ENCODE results near the gene TMEM151B. TPM values are rescaled to one million over a fixed set of nuclear protein-coding genes. Genes with fewer than 3 reads are reported as not detected.
"Not testable (repeated sequence)": the region's sequence is repeated elsewhere in the genome, so short reads cannot be mapped to it uniquely, and the experiment has no call there.

Gene TMEM151B
- total RNA-seq, 1 donor from 2014 or later = not detected

DNA sequence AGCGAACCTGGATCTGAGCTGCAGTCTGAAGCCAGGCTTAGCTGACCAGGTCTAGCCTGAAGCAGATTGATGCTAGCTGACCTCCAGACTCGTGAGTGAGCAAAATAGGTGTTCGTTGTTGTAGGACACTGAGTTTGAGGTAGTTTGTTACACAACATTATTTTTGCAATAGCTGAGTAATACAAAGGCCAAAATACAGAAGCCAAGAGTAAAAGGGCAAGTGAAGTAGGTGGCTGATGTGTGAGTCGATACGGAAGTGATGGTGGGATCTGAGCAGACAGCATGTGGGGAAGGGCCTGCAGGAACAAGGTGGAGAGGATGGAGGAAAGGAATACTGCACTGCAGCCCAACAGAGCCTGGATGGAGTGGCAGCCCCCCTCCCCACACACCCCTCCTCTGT is 63.7 kb downstream of the TMEM151B start:
- no peaks in the 10 kb centered on the region for H3K4me1 Mint-ChIP-seq
- no peak overlapping the region for H3K27ac Mint-ChIP-seq
- DNase-seq = no peak
- peaks cover 24% of the 10 kb centered on the region for H3K27me3 Mint-ChIP-seq
- intact Hi-C loops (cut with micrococcal nuclease) = no loop called here
- no peak overlapping the region for H3K4me3 Mint-ChIP-seq
- H3K36me3 Mint-ChIP-seq (ENCODE audit: low read depth) = no peaks in the 10 kb centered on the region
- no peaks in the 10 kb centered on the region for H3K9me3 Mint-ChIP-seq

DNA sequence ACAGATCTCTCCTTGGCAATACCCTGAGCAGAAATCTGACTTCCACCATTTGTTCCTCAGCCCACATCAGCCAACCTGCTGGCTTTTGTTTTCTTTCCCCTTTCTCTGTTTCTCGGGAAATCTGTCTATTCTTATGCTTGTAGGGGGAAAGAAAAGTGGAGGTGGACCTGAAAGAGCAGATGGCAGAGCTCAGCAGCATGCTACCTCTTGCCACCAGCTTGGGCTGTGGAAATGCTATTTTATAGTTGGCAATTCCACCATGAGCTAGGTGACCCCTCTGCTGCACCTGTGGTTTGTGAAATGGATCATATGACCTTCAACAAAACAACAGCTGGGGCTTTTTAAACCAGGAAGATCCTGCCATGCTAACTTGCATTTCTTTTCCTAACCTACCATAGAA is 65.4 kb downstream of the TMEM151B start:
- H3K27ac Mint-ChIP-seq = no peak overlapping the region
- no peak overlapping the region for H3K4me3 Mint-ChIP-seq
- no peaks in the 10 kb centered on the region for H3K36me3 Mint-ChIP-seq (ENCODE audit: low read depth)
- intact Hi-C loops (cut with micrococcal nuclease) = loop anchor here (5.0 kb wide), 1 partner anchor 113 kb away; the partner anchor contains the start of gene SLC29A1
- H3K4me1 Mint-ChIP-seq = no peaks in the 10 kb centered on the region
- no peaks in the 10 kb centered on the region for H3K9me3 Mint-ChIP-seq
- peaks cover 15% of the 10 kb centered on the region for H3K27me3 Mint-ChIP-seq
- no peak for DNase-seq

DNA sequence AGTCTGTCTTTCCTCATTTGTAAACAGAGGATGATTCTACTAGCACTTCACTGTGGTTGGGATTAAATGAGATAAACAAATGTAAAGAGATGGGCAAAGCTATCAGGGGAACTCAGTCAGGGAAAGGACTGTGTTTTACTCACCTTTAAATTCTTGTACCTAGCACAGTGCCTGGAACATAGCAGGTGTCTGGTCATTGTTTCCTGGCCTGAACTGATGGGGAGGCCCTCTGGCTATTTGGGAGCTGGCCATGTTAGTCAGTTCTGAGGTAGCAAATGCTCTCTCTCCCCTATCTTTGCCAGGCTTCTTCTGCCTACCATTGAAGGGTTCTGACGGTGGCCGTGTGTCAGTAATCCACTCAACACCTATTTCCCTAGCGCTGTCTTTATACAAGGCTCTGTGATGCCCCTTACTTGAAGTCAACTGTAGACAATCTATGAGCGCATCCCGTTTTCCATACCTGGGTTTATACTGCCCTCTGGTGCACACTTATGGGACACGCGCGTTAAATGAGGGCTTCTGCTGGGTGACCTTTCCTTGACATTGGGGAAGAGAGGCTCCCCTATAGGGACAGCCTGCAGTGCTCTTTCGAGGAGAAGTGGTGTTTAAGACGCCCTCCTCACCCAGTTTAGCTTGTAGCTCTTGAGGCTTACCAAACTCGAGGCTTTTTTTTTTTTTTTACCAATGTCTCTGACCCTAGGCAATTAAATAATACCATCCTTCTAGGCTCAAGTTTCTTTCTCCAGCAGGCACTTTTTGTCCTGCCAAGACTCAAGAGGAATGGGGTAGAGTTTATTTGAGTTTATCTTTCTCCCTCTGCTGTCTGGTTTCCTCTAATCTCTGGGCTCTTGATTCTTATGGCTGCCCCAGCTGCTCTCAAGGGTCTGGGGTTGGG is 68.2 kb downstream of the TMEM151B start:
- peak; percentile 91 for DNase-seq
- Mint-ChIP-seq H3K4me1 (no peaks in the 10 kb centered on the region), H3K27ac (no peak overlapping the region), H3K36me3 (ENCODE audit: low read depth) (no peaks in the 10 kb centered on the region), H3K9me3 (no peaks in the 10 kb centered on the region), H3K27me3 (peaks cover 30% of the 10 kb centered on the region), H3K4me3 (no peak overlapping the region)
- intact Hi-C loops (cut with micrococcal nuclease) = loop anchor here (1.0 to 5.0 kb wide), 5 partner anchors 70 to 242 kb away; partner anchors contain the start of gene SLC29A1

DNA sequence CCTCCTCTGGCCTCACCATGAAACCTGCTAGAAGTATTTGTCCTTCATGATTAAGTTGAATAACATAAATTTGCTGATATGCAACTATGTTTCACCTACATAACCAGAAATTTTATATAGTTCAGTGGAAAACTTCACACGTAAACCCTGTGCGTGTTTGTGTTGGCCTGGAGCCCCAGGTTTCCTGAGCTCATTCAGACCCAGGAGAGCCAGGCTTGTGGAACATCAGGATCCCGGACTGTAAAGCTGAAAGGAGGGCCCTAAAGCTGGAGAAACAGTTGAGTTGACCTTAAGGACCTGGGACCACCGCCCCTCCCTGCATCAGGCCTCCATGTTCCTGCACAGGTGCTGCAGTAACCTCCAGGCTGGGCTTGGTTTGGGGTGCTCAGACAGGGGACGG is 69.1 kb downstream of the TMEM151B start:
- H3K4me3 Mint-ChIP-seq = no peak overlapping the region
- no peaks in the 10 kb centered on the region for H3K36me3 Mint-ChIP-seq (ENCODE audit: low read depth)
- intact Hi-C loops (cut with micrococcal nuclease) = loop anchor here (5.0 kb wide), 1 partner anchor 117 kb away; the partner anchor contains the start of gene SLC29A1
- H3K4me1 Mint-ChIP-seq = no peaks in the 10 kb centered on the region
- H3K27ac Mint-ChIP-seq = no peak overlapping the region
- no peak for DNase-seq
- peaks cover 38% of the 10 kb centered on the region for H3K27me3 Mint-ChIP-seq
- H3K9me3 Mint-ChIP-seq = no peaks in the 10 kb centered on the region

DNA sequence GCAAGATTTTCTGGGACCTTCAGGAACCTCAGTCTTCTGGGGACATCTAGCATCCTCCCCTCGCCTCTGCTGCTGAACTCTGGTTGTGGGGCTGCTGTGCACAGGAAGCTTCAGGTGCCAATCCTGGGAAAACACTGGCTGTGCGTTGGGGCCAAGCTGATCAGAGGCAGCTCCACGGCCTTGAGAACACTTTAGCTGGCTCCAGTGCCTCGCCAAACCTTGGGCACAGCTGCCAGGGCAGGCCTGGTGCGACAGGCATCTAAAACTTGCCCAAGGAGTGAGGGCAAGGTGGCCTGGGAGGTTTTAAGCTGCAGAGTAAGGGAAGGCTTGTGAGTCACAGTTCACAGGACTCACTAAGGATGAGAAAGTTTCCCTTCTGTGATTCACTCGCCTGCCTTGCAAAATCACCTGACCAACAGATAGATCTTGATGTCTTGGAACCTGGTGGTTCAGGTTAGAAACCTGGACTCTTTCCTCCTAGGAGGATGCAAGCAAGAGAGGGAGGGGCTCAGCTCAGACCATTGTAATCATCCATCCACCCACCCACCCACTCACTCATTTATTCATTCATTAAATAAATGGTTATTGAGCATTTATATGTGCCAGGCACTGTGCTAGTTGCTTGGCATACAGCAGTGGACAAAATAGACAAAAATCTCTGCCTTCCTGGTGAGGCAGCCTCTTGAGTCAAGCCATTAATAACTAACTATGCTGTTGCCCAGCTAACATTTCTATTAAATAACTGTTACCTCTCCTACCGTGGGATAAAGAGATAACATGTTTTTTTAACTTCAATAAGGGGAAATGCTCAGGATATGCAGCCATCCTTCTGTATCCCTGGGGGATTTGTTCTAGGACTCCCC is 69.7 kb downstream of the TMEM151B start:
- H3K36me3 Mint-ChIP-seq (ENCODE audit: low read depth) = no peaks in the 10 kb centered on the region
- no peaks in the 10 kb centered on the region for H3K9me3 Mint-ChIP-seq
- H3K4me1 Mint-ChIP-seq = no peaks in the 10 kb centered on the region
- H3K27me3 Mint-ChIP-seq = peaks cover 45% of the 10 kb centered on the region
- DNase-seq = no peak
- H3K4me3 Mint-ChIP-seq = no peak overlapping the region
- no peak overlapping the region for H3K27ac Mint-ChIP-seq
- intact Hi-C loops (cut with micrococcal nuclease) = loop anchor here (5.0 kb wide), 1 partner anchor 118 kb away; the partner anchor contains the start of gene SLC29A1

DNA sequence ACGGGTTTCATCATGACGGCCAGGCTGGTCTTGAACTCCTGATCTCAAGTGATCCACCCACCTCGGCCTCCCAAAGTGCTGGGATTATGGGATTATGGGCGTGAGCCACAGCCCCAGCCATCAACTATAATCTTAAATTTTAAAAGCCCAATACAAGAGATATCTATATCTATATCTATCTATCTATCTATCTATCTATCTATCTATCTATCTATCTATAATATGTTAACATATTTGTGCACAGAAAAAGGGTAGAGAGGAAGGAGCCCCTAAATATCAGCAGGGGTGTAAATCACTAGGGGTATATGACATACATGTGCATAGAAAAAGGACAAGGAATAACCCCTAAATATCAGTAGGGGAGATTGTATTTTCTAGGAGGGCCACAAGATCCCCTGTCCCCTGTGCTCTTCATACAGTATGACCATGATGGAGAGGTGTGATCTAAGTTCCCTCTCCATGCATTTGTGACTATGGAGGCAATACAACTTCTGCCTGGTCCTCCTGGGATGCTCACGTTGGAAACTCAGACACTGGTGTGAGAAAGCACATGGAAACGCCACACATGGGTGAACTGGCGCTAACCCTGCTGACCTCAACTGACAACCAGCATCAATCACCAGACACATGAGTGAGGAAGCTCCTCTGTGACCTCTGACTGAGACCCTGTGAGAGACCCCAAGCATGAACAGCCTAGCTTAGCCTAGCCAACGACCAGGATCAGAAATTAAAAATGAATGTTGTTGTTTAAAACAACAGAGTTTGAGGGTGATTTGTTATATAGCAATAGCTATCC is 71.0 kb downstream of the TMEM151B start:
- intact Hi-C loops (cut with micrococcal nuclease) = no loop called here
- Mint-ChIP-seq H3K9me3 (no peaks in the 10 kb centered on the region), H3K27me3 (peaks cover 48% of the 10 kb centered on the region), H3K4me1 (no peaks in the 10 kb centered on the region), H3K27ac (no peak overlapping the region), H3K4me3 (no peak overlapping the region), H3K36me3 (ENCODE audit: low read depth) (no peaks in the 10 kb centered on the region)
- DNase-seq = no peak

DNA sequence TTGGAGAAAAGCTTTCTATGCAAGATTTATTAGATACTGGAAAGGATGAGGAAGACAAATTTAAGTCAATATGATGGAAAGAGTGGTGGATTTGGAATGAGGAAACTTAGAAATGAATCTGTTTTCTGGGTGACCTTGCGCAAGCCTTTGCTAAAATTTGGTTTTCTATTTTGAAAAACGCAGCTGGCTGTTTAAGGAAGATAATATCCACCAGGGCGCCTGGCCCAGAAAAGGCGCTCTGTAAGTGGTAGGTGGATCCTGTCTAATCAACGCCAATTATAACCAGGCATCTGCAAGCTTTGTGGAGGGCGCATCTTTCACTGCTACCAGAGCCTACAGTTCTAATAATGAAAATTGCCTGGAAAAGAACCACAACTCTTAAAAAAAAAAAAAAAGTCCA is 71.8 kb downstream of the TMEM151B start:
- no peak overlapping the region for H3K27ac Mint-ChIP-seq
- no peak overlapping the region for H3K4me3 Mint-ChIP-seq
- no peak for DNase-seq
- peaks cover 48% of the 10 kb centered on the region for H3K27me3 Mint-ChIP-seq
- intact Hi-C loops (cut with micrococcal nuclease) = no loop called here
- no peaks in the 10 kb centered on the region for H3K4me1 Mint-ChIP-seq
- no peaks in the 10 kb centered on the region for H3K9me3 Mint-ChIP-seq
- no peaks in the 10 kb centered on the region for H3K36me3 Mint-ChIP-seq (ENCODE audit: low read depth)

DNA sequence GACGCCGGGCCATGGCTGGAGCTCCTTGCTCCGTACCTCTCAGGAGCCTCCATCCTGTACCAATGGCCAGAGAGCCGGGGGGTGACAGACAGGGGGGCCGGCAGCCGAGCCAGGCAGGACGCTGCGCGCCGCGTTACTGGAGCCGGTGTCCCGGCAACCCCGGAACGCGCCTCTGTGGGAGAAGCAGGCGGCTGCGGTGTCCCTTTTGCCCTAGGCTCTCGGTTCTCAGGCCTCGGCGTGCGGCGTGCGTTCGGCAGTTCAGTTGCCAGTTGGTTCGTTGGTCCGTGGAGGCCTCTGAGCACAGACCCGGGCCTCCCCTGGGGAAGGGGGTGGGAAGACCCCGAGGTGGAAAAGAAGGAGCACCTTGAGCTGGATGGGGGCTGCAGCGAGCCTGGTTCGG is 72.2 kb downstream of the TMEM151B start, which contains the start of gene SPATS1:
SPATS1 (plus strand) TSS at position 162 of the 400 bp plus-strand sequence. CDS start 446 bp downstream, outside the sequence.
- H3K27me3 Mint-ChIP-seq = peaks cover 51% of the 10 kb centered on the region
- intact Hi-C loops (cut with micrococcal nuclease) = no loop called here

DNA sequence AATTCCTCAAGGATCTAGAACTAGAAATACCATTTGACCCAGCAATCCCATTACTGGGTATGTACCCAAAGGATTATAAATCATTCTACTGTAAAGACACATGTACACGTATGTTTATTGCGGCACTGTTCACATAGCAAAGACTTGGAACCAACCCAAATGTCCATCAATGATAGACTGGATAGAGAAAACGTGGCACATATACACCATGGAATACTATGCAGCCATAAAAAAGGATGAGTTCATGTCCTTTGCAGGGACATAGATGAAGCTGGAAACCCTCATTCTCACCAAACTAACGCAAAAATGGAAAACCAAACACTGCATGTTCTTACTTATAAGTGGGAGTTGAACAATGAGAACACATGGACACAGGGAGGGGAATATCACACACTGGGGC is 76.6 kb downstream of the TMEM151B start:
- H3K9me3 Mint-ChIP-seq; H3K36me3 Mint-ChIP-seq (ENCODE audit: low read depth); H3K27ac Mint-ChIP-seq; H3K4me3 Mint-ChIP-seq; DNase-seq; H3K4me1 Mint-ChIP-seq; intact Hi-C loops (cut with micrococcal nuclease): not testable (repeated sequence)
- peaks cover 48% of the 10 kb centered on the region for H3K27me3 Mint-ChIP-seq

More for the DNA sequence above, 72.2 kb downstream of the TMEM151B start, which contains the start of gene SPATS1:
- H3K4me3 Mint-ChIP-seq = no peak within 1 kb of the TSS
- no peaks in the 10 kb centered on the region for H3K36me3 Mint-ChIP-seq (ENCODE audit: low read depth)
- DNase-seq = no peak
- H3K4me1 Mint-ChIP-seq = no peaks in the 10 kb centered on the region
- H3K27ac Mint-ChIP-seq = no peak within 1 kb of the TSS
- no peaks in the 10 kb centered on the region for H3K9me3 Mint-ChIP-seq

DNA sequence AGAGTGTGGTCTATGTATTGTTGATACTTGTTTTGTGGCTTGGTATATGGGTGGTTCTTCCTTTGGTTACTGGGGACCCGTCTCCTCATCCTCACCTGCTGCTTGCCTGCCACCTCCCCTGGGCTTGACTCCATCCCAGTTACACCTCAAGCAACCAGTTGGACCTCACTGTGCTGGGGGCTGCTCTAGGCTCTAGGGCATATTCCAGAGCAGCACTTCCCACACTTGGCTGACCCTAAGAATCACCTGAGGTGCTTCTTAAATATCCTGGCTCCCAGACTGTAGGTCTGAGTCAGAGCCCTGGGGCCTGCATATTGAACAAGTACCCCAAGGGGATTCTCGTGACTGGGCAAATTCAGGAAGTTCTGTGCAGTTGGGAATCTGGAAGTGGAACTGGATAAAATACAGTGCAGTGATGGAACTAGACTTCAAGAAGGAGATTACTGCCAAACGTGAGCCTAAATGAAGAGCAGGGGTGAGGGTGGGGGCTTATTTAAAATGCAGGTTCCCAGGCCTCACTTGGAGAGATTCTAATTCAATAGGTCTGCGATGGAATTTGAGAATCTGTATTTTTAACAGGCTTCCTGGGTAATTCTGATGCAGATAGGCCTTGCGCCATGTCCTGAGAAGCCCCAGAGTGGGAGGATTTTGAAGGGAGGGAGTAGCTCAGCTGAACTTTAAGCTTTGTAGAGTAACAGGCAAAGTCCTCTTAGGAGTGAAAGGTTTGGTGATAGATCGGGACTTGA is 79.8 kb downstream of the TMEM151B start:
- Mint-ChIP-seq H3K27ac (no peak overlapping the region), H3K4me1 (no peaks in the 10 kb centered on the region), H3K9me3 (no peaks in the 10 kb centered on the region), H3K27me3 (peaks cover 17% of the 10 kb centered on the region), H3K4me3 (no peak overlapping the region), H3K36me3 (ENCODE audit: low read depth) (no peaks in the 10 kb centered on the region)
- intact Hi-C loops (cut with micrococcal nuclease) = no loop called here
- DNase-seq = no peak

DNA sequence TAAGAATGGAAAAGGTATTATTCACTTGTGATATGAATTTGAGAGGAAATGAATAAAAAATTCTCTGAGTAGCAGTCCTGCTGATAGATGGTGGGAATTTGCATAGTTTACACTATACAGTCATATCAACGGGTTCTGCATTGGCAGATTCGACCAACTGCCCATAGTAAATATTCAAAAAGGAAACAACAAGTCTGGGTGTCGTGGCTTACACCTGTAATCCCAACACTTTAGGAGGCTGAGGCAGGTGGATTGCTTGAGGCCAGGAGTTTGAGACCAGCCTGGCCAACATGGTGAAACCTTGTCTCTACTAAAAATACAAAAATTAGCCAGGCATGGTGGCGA is 80.4 kb downstream of the TMEM151B start:
- H3K9me3 Mint-ChIP-seq; H3K4me3 Mint-ChIP-seq; DNase-seq; H3K4me1 Mint-ChIP-seq; H3K36me3 Mint-ChIP-seq (ENCODE audit: low read depth); H3K27ac Mint-ChIP-seq; intact Hi-C loops (cut with micrococcal nuclease): not testable (repeated sequence)
- H3K27me3 Mint-ChIP-seq = peaks cover 14% of the 10 kb centered on the region

DNA sequence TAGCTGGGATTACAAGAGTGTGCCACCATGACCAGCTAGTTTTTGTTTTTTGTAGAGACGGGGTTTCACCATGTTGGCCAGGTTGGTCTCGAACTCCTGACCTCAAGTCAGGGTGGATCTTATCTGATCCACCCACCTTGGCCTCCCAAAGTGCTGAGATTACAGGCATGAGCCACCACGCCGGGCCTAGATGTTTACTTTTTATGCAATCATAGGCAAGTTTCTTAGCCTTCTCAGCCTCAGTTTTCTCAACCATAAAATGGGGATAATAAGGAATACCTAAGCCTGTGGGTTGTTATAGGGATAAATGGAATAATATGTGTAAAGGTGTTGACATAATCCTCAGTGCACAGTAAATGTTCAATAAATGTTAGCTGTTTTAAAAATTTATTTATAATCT is 82.0 kb downstream of the TMEM151B start:
- peaks cover 22% of the 10 kb centered on the region for H3K27me3 Mint-ChIP-seq
- H3K27ac Mint-ChIP-seq = no peak overlapping the region
- DNase-seq = no peak
- no peaks in the 10 kb centered on the region for H3K9me3 Mint-ChIP-seq
- H3K36me3 Mint-ChIP-seq (ENCODE audit: low read depth) = no peaks in the 10 kb centered on the region
- intact Hi-C loops (cut with micrococcal nuclease) = no loop called here
- H3K4me1 Mint-ChIP-seq = no peaks in the 10 kb centered on the region
- H3K4me3 Mint-ChIP-seq = no peak overlapping the region

DNA sequence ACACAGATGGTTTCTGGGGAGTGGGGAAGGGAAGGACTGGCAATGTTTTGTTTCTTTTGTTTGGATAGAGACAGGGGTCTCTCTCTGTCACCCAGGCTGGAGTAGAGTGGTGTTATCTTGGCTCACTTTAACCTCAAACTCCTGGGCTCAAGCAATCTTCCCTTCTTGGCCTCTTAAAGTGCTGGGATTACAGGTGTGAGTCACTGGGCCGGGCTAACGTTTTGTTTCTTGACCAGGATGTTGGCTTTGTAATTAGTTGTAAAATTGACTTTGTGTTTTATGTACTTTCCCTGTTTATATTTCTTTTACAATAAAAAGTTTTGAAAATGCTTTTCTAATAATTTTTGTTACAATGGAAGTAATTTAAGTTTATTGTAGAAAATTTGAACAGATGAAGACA is 83.1 kb downstream of the TMEM151B start:
- Mint-ChIP-seq H3K36me3 (ENCODE audit: low read depth) (no peaks in the 10 kb centered on the region), H3K27ac (no peak overlapping the region), H3K27me3 (peaks cover 24% of the 10 kb centered on the region), H3K4me1 (no peaks in the 10 kb centered on the region), H3K9me3 (no peaks in the 10 kb centered on the region), H3K4me3 (no peak overlapping the region)
- DNase-seq = no peak
- intact Hi-C loops (cut with micrococcal nuclease) = no loop called here
